NCI-H774 (cell line): ENCODE results near the gene P2RY1.

ENCODE experiments used
- DNase-seq: peaks from one replicate; lab custom pipeline; 2025; lab: John Stamatoyannopoulos, UW

Gene P2RY1

DNA sequence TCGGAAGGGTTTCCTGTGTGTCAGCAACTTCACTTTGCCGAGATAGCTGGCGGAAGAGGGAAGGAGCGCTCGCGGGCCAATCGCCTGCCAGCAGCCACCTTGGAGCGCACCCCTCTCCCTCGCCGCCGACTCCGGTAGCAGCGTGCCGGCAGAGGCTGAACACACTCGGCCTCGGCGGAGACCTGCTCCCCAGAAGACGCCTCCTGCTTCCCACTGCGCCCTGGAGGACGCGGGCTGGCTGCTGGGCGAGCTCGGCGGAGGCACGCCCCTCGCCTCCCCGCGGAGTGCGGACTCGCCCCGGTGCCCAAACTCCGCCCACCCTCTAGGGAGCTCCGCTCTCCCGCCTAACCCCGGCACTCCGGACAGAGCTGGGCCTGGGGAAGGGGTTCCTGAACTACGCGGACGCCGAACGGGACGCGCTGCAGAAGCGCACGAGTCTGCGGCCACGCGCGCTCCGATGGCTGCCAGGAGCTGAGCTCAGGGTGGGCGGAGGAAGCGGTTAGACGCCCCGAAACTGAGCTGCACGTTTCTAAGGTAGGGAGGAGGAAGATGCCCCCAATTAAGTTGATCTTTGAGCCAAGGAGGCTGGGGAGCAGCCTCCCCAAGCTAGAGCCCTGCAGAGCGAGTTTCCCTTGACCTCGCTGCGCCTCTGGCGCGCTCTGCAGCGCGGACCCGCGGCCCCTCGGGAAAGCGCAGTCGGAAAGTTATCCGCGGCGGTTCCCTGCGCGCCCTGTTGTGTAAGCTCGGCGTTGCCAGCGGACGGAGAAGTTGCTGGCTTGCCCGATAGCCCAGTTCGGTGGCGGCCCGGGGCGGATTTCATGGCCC lies at the start of gene P2RY1:
Gene P2RY1, plus strand, starts transcription at position 356 of the 825 bp plus-strand sequence. CDS start 652 bp downstream, outside the sequence.
- no peak for DNase-seq

DNA sequence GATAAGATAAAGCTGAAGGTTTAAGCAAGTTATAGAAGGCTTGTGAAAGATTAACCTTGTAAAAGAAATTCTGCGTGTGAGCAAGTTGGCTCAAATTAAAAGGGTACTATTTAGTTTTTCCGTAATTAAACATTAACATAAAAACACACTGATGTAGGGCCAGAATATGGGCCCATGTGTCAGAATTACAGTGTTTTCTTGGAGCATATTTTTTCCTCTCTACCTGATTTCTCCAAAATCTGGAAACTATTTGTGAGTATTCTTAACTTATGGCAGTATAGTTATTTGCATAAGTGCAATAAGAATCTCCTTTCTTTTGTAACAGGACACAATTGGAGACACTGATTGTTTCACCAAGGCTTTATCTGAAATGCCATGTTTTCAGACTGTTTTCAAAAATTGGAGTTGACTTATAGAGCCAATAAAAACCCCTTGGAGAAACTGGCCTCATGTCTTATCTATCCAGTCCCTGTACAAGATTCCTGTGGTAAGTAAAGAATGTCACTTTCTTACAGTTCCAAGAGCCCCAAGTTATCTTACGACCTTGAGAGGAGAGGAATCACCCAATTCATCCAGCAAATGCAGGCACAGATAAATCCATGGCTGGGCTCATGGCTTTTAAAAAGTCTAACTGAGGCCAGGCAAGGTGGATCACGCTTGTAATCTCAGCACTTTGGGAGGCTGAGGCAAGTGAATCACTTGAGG lies 47.8 kb upstream of the P2RY1 start:
- DNase-seq: no peak

DNA sequence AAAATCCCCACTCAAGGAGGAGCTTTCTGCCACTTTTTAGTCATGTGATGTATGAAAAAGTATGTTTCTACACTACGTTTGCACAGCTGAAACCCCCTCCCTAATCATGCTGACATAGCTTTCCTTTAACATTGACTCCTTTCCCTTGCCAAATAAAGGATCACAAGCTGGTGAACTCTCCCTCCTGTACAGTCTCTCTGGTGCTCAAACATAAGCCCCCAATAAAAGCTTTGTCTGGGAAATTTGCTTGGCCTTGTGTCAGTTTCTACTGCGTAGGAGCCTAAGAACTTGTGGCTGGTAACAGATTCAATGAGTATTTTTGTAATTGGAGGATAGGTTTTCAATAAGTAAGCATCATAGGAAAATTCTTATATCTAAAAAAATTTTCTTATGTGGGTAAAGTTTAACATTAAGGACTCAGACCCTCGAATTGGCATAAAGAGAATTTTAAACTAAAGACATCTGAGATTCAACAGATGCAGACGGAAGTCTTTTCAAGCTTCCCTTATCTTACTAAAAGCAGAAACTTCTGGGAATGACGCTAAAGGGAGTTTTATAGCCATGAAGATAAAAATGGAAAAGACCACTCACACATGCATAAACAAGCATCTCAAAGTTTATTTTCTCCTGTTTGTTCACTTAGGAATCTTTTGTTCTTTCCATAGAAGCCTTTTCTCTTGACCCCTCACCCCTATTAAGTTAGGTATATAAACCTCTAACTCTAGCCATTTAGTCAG lies 44.1 kb upstream of the P2RY1 start:
- DNase-seq: no peak

- no peak for DNase-seq
These were observed 41.0 kb upstream of the P2RY1 start for GRCh38 chr3:152793969-152794368.

- DNase-seq: no peak
These were observed 37.0 kb upstream of the P2RY1 start for GRCh38 chr3:152797751-152798432.

GRCh38 chr3:152811974-152812760 lies 22.8 kb upstream of the P2RY1 start:
- no peak for DNase-seq

DNA sequence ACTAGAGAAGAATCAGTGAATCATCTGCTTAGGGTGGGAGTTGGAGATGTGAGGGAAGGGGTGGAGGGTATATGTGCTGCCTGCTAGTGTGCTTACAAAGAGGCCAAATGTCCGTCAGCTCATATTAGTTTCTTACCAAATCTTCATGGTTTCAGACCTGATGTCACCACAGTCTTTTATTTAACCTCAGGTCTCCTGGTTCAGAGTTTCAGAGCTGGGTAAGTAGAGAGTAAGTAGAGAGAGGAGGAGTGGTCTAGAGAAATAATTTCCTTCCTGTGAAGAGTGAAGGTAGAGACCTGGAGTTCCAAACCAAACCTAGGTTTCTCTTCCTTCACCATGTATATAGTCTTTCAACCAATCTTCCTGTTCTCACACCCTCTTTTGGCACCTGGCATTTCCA lies 17.5 kb upstream of the P2RY1 start:
- no peak for DNase-seq

DNA sequence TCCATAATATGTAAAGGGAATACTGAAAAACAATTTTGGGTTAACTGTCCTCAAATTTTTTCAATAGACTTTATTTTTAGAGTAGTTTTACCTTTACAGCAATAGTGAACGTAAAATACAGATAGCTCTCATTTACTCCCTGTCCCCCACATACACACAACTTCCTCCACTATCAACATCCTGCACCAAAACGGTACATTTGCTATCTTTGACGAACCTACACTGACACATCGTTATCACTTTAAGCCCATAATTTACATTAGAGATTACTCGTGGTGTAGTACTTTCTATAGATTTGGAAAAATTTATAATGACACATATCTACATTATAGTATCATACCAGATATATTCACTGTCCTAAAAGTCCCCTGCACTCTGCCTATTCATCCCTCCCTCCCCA lies 16.9 kb upstream of the P2RY1 start:
- DNase-seq: no peak

DNA sequence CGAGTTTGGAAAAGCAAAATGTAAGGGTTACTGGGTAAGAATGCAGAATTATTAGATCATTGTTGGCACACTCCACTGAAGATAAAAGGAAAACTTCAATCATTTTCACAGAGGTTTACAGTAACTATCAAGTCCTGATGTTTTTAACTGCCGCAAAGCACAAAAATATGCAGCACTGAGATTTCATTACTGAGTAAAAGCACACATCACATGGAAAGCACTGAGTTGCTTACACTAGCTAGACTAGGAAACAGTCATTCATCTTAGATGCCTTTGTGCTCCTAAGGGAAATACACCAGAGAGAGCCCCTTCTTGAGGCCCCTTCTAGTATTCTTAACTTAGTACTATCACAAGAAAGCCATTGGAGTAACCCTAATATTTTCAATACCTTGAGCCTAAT lies 11.8 kb upstream of the P2RY1 start:
- DNase-seq: no peak

GRCh38 chr3:152823781-152824180 lies 11.2 kb upstream of the P2RY1 start:
- DNase-seq: no peak

DNA sequence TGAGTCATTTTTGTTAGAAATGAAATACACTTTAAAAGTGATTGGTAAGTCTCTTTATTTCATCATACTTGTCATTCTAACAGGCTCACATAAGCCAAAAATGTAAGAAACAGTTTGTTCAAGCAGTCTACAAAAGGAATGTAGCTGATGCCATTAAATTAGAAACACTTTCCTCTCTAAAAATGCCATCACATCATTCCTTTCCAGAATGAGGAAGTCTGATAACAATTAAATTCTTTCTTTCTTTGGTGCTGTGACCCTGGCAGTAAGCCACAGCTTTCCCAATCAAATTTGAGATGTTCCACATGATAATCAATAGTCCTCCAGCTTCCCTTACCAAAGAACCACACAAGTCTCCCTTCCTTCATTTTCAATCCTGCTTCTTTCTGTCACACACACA lies 9.4 kb upstream of the P2RY1 start:
- no peak for DNase-seq

GRCh38 chr3:152826476-152826875 lies 8.5 kb upstream of the P2RY1 start:
- DNase-seq: no peak

GRCh38 chr3:152827313-152827712 lies 7.6 kb upstream of the P2RY1 start:
- DNase-seq: no peak

DNA sequence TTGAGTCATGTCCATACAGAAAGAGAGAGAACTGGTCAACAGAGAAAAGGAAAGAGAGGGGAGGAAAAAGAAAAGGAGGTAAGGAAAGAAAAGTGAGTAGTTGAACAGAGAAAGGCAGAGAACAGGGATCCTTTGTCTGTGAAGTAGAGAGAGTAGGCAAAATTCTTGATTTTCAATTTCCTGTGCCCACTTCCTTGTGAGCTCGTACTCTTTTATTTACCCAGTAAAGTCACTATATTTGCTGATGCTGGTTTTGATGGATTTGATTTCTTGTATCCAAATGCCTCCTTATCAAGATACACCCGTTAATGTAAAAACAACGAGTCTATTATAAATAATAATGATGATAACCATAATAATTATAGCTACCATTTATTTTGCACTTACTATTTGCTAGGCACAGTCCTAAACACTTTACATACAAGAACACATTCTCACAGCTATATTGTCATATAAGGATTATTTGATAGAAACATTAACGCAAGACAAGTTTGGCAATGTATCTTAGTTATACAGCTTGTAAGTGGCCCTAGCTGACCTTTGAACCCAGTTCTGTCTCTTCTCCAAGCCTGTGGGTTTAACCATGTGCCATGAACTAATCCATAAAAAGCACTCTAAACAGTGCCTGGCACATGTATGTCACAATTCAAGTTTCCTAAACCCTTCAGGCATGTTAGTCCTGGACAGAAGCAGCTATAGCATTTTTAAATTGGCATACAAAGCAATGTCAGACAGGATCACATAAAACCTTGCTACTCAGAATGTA lies 6.7 kb upstream of the P2RY1 start:
- DNase-seq: no peak

- DNase-seq: no peak
These were observed 4.7 kb upstream of the P2RY1 start for GRCh38 chr3:152830245-152830644.

GRCh38 chr3:152832046-152832445 lies 2.9 kb upstream of the P2RY1 start:
- no peak for DNase-seq

- no peak for DNase-seq
These were observed 1.8 kb upstream of the P2RY1 start for GRCh38 chr3:152833089-152833488.

GRCh38 chr3:152834191-152834775 lies 648 bp upstream of the P2RY1 start:
- DNase-seq: no peak

DNA sequence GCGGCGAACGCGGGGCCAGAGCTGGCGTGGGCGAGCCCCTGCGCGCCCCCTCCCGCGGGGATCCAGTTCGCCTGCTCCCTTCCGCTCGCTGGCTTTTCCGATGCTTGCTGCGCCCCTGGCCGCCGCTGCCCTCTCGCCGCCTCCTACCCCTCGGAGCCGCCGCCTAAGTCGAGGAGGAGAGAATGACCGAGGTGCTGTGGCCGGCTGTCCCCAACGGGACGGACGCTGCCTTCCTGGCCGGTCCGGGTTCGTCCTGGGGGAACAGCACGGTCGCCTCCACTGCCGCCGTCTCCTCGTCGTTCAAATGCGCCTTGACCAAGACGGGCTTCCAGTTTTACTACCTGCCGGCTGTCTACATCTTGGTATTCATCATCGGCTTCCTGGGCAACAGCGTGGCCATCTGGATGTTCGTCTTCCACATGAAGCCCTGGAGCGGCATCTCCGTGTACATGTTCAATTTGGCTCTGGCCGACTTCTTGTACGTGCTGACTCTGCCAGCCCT lies 721 bp downstream of the P2RY1 start:
- DNase-seq: no peak

DNA sequence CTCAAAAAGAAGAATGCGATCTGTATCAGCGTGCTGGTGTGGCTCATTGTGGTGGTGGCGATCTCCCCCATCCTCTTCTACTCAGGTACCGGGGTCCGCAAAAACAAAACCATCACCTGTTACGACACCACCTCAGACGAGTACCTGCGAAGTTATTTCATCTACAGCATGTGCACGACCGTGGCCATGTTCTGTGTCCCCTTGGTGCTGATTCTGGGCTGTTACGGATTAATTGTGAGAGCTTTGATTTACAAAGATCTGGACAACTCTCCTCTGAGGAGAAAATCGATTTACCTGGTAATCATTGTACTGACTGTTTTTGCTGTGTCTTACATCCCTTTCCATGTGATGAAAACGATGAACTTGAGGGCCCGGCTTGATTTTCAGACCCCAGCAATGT lies 1.3 kb downstream of the P2RY1 start:
- no peak for DNase-seq
